Neutrophil (primary cell): ENCODE results near the gene TK1.
"Not testable (repeated sequence)": the region's sequence is repeated elsewhere in the genome, so short reads cannot be mapped to it uniquely, and the experiment has no call there.

Experiments used
- H3K27ac ChIP-seq: fragments of 200-600 bp; sonication (generic); 2 replicates; pipeline ENCODE4 v1.5.1; 2016; ENCODE audit warnings: mild to moderate bottlenecking, moderate library complexity
- H3K27me3 ChIP-seq: fragments of 200-600 bp; sonication (generic); 2 replicates; pipeline ENCODE4 v1.6.0; 2016; ENCODE audit warnings: mild to moderate bottlenecking
- H3K36me3 ChIP-seq: fragments of 200-600 bp; sonication (generic); 2 replicates; pipeline ENCODE4 v1.5.1; 2017
- H3K4me1 ChIP-seq, 2 experiments: fragments of 200-600 bp in 1 of 2; sonication (generic) in 1 of 2; 1 replicate in 1 of 2; 2 replicates in 1 of 2; pipeline versions ENCODE4 v1.5.1 to v1.6.1; 2013 to 2016; ENCODE audit warnings: low read depth in 1 of 2, low read length in 1 of 2, mild to moderate bottlenecking in 1 of 2, moderate library complexity in 1 of 2; ENCODE audit not compliant: control insufficient read depth in 1 of 2, insufficient read depth in 1 of 2
- H3K4me3 ChIP-seq, 2 experiments: fragments of 200-600 bp in 1 of 2; sonication (generic) in 1 of 2; 1 replicate in 1 of 2; 2 replicates in 1 of 2; pipeline ENCODE4 v1.5.1; 2013 to 2016; ENCODE audit warnings: low read depth in 1 of 2, low read length in 1 of 2, mild to moderate bottlenecking in 1 of 2, moderate library complexity in 1 of 2
- H3K9me3 ChIP-seq: fragments of 200-600 bp; sonication (generic); 2 replicates; pipeline ENCODE4 v1.5.1; 2016
- CTCF ChIP-seq: fragments of 200-600 bp; sonication (generic); IDR thresholded peaks from 2 replicates; pipeline ENCODE4 v1.5.1; 2016; ENCODE audit warnings: antibody characterized with exemption

TK1 gene

GRCh38 chr17:78173097-78173715 lies 13.6 kb downstream of the TK1 start:
- TF ChIP-seq CTCF: no peak
- Histone ChIP-seq H3K4me1 (peaks cover 82 to 86% of the 10 kb centered on the region in 2 experiments), H3K27me3 (no peaks in the 10 kb centered on the region), H3K9me3 (no peaks in the 10 kb centered on the region), H3K27ac (peak overlapping the region; percentile 91), H3K36me3 (peaks cover 20% of the 10 kb centered on the region), H3K4me3 (peak overlapping the region; percentile 2 to 39)

- H3K4me1 ChIP-seq: peaks cover 86 to 91% of the 10 kb centered on the region in 2 experiments
- peaks cover 20% of the 10 kb centered on the region for H3K36me3 ChIP-seq
- H3K9me3 ChIP-seq: no peaks in the 10 kb centered on the region
Measured at GRCh38 chr17:78172249-78173051, 14.4 kb downstream of the TK1 start.

GRCh38 chr17:78171591-78172248 lies 15.1 kb downstream of the TK1 start:
- Histone ChIP-seq H3K27ac (peak overlapping the region; percentile 91), H3K4me1 (peaks cover 83 to 86% of the 10 kb centered on the region in 2 experiments), H3K36me3 (peaks cover 20% of the 10 kb centered on the region), H3K4me3 (peak overlapping the region; percentile 19 to 39)
- H3K9me3 ChIP-seq, H3K27me3 ChIP-seq: not testable (repeated sequence)

More at GRCh38 chr17:78172249-78173051, 14.4 kb downstream of the TK1 start:
- Histone ChIP-seq H3K4me3 (peak overlapping the region; percentile 19 to 39), H3K27me3 (no peaks in the 10 kb centered on the region), H3K27ac (peak overlapping the region; percentile 91)
- TF ChIP-seq CTCF: no peak

GRCh38 chr17:78170692-78171590 lies 15.9 kb downstream of the TK1 start:
- Histone ChIP-seq H3K9me3 (no peaks in the 10 kb centered on the region), H3K36me3 (peaks cover 20% of the 10 kb centered on the region), H3K4me1 (peaks cover 76 to 78% of the 10 kb centered on the region in 2 experiments), H3K4me3 (peak overlapping the region in 1 of 2 experiments; percentile 39), H3K27me3 (no peaks in the 10 kb centered on the region), H3K27ac (peak overlapping the region; percentile 91)
- no peak for TF ChIP-seq CTCF

GRCh38 chr17:78168903-78169793 lies 17.7 kb downstream of the TK1 start:
- Histone ChIP-seq H3K4me3 (peak overlapping the region; percentile 60 to 79), H3K9me3 (no peaks in the 10 kb centered on the region), H3K27ac (peak overlapping the region; percentile 79), H3K4me1 (peaks cover 58 to 61% of the 10 kb centered on the region in 2 experiments), H3K27me3 (no peaks in the 10 kb centered on the region), H3K36me3 (peaks cover 20% of the 10 kb centered on the region)
- no peak for TF ChIP-seq CTCF
